Stimulated activated memory B cell treated with anti-CD40 and anti-IgM and Interleukin-4, amounts not matched to agents 10 μg/mL and 1 μg/mL and 100 μg/mL, for 72 hours (primary cell): Measurements from ENCODE around the gene SAA2.
"Not testable (repeated sequence)": the region's sequence is repeated elsewhere in the genome, so short reads cannot be mapped to it uniquely, and the experiment has no call there.

Source experiments
- ATAC-seq: fragments of 150-1000 bp; cut with Tn5 transposase; 2 replicates; pipeline ENCODE4 v1.10.0; 2021
- H3K27ac Mint-ChIP-seq: one replicate; pipeline ENCODE4 v1.8.0; 2022; ENCODE audit warnings: mild to moderate bottlenecking, mixed read lengths
- H3K27me3 Mint-ChIP-seq: one replicate; pipeline ENCODE4 v1.8.0; 2022; ENCODE audit warnings: mixed read lengths
- H3K36me3 Mint-ChIP-seq: one replicate; pipeline ENCODE4 v1.8.0; 2022; ENCODE audit warnings: mixed read lengths
- H3K4me1 Mint-ChIP-seq: one replicate; pipeline ENCODE4 v1.8.0; 2022; ENCODE audit warnings: mixed read lengths
- H3K4me3 Mint-ChIP-seq: one replicate; pipeline ENCODE4 v1.8.0; 2022; ENCODE audit warnings: mild to moderate bottlenecking, moderate library complexity, mixed read lengths
- H3K9me3 Mint-ChIP-seq: one replicate; pipeline ENCODE4 v1.8.0; 2022; ENCODE audit warnings: mixed read lengths

Gene SAA2

DNA sequence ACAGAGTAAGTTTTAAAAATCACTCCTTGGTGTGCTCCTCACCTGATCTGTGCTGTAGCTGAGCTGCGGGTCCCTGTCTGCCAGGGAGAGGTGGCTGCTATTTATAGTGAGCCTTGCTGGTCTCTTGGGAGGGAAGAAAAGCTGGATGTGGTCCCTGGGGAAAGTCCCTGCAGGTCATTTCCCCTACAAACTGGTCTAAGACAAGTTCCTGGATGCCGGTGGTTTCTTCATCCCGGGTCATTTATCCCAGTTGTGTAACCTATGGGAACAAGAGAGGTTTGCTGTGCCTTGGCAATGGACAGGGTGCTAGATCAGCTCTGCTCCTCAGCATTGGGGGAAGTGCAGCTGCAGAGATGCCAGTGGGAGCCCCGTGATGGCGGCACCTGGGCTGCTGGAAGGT, at the start of gene SAA2:
TSS of gene SAA2 (minus strand) at position 108 of the 400 bp plus-strand sequence. CDS start 657 bp downstream, outside the sequence.
- no peak for ATAC-seq
- peaks cover 5% of the 10 kb centered on the region for H3K36me3 Mint-ChIP-seq
- no peak within 1 kb of the TSS for H3K4me3 Mint-ChIP-seq
- H3K27me3 Mint-ChIP-seq: no peaks in the 10 kb centered on the region
- H3K27ac Mint-ChIP-seq: no peak within 1 kb of the TSS
- H3K4me1 Mint-ChIP-seq: peaks cover 19% of the 10 kb centered on the region
- peaks cover 3% of the 10 kb centered on the region for H3K9me3 Mint-ChIP-seq

DNA sequence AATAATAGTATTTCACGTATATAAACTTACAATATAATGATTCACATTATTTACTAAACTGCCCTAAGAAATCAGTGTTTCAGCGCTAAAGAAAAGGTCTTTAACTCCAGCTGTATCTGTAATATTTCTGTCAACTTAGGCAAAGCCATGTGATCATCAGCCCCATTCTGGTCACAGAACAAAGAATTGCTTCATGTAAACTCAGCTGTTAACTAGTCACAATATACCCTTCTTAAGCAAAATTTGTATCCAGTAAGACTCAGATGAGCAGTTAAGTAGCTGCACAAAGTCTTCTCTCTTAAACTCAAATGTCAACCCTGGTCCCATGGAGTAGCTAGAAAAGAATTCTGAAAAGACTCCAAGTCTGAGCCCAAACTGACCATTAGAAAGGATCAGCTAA, 46.8 kb upstream of the SAA2 start:
- Mint-ChIP-seq H3K4me3 (no peak overlapping the region), H3K27me3 (no peaks in the 10 kb centered on the region), H3K27ac (no peak overlapping the region), H3K9me3 (no peaks in the 10 kb centered on the region), H3K36me3 (peaks cover 82% of the 10 kb centered on the region), H3K4me1 (peaks cover 6% of the 10 kb centered on the region)
- no peak for ATAC-seq

DNA sequence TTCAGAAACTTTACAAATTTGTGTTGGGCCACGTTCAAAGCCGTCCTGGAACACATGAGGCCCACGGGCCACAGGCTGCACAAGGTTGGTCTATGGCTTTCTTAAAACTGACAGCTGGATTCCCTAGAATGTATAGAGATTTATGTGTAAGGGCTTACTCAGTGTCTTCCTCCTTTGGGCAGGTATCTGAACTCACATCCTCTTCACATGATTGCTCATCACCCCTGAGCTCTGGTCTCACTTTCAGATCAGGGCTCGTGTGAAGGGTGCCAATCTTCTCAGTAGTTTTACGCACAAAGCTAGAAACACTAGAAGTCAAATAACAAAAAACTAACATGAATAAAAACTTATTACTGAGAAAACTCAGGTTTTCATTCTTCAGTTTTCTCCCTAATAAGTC, 46.4 kb upstream of the SAA2 start:
- Mint-ChIP-seq H3K4me1 (peaks cover 5% of the 10 kb centered on the region), H3K36me3 (peaks cover 81% of the 10 kb centered on the region), H3K27me3 (no peaks in the 10 kb centered on the region), H3K27ac (no peak overlapping the region), H3K4me3 (no peak overlapping the region), H3K9me3 (no peaks in the 10 kb centered on the region)
- ATAC-seq: no peak

DNA sequence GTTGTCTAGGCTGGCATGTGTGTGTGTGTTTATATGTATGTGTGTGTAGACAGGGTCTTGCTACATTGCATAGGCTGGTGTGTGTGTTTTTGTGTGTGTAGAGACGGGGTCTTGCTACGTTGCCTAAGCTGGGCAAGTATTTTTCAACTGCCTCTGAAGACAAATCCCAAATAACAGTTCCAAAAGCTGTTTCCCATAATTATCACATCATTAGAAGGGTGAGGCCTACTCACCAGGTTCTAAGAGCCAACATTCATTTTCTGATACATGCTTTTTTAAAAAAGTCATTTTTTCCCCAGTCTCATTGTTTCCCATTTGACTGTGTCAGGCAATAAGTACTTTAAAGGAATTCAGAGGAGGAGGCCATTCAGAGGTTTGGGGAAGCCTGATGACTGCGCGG, 40.4 kb upstream of the SAA2 start:
- H3K27ac Mint-ChIP-seq: no peak overlapping the region
- H3K27me3 Mint-ChIP-seq: no peaks in the 10 kb centered on the region
- H3K4me1 Mint-ChIP-seq: no peaks in the 10 kb centered on the region
- H3K9me3 Mint-ChIP-seq: no peaks in the 10 kb centered on the region
- H3K4me3 Mint-ChIP-seq: no peak overlapping the region
- H3K36me3 Mint-ChIP-seq: peaks cover 76% of the 10 kb centered on the region
- ATAC-seq: no peak

DNA sequence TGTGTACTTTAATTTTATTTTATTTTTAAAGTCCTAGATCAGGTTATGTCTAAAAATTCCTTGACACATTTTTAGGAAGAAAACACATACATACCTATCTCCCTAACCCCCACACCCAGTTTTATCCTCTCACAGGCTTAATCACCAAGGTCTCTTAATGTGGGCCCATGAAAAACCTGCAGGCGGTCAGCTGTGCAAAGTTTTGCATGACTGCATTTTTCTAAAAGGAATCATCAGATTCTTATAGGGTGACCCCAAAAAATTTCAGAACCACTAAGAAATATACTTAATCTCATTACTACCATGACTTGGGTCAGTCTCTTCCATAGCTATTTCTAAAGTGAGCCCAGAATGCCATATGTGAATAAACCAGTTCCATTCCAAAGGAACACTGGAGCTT, 37.4 kb upstream of the SAA2 start:
- no peak for ATAC-seq
- Mint-ChIP-seq H3K27ac (no peak overlapping the region), H3K36me3 (peaks cover 71% of the 10 kb centered on the region)

DNA sequence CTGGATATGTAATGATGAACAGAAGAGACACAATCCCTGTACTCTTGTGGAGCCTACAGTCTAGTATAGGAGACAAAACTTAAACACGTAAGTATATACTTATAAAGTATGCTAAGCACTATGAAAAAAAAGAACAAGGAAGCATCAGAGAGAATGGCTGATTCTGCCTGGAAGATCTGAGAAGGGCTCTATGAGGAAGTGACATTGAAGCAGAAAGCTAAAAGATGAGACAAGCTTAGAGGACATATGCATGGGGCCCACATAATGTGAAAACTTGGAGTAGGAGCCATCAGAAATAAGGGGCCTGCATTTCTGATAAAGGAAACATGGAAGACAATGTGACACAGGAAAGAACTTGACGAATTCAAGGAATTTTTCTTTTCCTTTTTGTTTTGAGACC, 34.2 kb upstream of the SAA2 start:
- Mint-ChIP-seq H3K4me1 (peaks cover 33% of the 10 kb centered on the region), H3K9me3 (no peaks in the 10 kb centered on the region), H3K27me3 (no peaks in the 10 kb centered on the region), H3K27ac (peak overlapping the region; percentile 91), H3K4me3 (peak overlapping the region; percentile 4), H3K36me3 (peaks cover 74% of the 10 kb centered on the region)
- ATAC-seq: peak; percentile 66

More for the DNA sequence above, 37.4 kb upstream of the SAA2 start:
- H3K27me3 Mint-ChIP-seq: no peaks in the 10 kb centered on the region
- no peak overlapping the region for H3K4me3 Mint-ChIP-seq
- peaks cover 21% of the 10 kb centered on the region for H3K4me1 Mint-ChIP-seq
- H3K9me3 Mint-ChIP-seq: no peaks in the 10 kb centered on the region

DNA sequence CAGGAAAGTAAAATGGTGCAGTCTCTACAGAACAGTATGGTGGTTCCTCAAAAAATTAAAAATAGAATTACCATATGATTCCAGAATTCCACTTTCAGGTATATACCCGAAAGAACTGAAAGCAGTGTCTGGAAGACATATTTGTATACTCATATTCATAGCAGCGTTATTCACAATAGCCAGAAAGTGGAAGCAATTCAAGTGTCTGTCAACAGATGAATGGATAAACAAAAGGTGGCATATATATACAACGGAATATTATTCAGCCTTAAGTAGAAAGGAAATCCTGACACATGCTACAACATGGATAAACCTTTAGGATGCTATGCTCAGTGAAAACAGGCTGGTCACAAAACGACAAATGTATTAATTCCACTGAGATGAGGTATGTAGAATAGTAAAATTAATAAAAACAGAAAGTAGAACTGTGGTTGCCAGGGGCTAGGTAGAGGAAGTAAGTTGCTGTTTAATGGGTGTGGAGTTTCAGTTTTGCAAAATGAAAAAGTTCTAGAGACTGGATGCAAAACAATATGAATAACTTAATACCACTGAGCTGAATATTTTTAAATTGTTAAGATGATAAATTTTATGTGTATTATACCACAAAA, 32.1 kb upstream of the SAA2 start:
- H3K4me3 Mint-ChIP-seq: peak overlapping the region; percentile 72
- peak overlapping the region; percentile 91 for H3K27ac Mint-ChIP-seq
- ATAC-seq: peak; percentile 91
- no peaks in the 10 kb centered on the region for H3K9me3 Mint-ChIP-seq
- peaks cover 69% of the 10 kb centered on the region for H3K36me3 Mint-ChIP-seq
- peaks cover 33% of the 10 kb centered on the region for H3K4me1 Mint-ChIP-seq
- no peaks in the 10 kb centered on the region for H3K27me3 Mint-ChIP-seq

DNA sequence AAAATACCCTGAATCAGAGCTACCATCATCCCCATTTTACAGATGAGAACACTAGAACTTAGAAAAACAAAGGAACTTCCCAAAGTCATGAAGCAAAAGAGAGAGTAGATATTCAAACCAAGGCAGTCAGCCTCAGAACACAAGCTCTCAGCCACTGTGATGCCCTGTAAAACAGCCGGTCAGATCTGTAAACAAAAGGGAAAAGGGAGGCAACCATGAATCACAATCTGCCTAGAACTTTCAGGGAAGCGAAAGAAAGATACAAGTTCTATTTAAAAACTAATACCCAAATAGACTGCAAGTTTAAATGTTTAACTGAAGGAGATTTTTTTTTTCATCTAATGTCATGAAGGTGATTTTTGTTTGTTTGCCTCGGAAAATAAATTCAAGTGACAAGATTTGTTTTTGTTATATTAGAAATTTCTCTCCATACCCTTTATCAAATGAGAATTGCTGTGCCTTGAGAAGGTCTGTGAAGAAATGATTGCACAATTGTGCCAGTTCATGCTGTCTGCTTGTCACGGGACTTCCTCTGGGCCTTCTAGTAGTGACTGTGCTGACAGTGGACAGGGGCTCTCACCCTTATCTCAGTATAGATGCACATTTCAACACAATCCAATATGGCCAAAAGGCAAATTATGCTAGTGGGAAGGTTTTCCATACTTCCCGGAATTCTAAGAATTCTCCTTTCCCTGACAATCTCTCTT, 29.2 kb upstream of the SAA2 start:
- Mint-ChIP-seq H3K27me3 (no peaks in the 10 kb centered on the region), H3K36me3 (peaks cover 46% of the 10 kb centered on the region), H3K4me3 (no peak overlapping the region), H3K27ac (peak overlapping the region; percentile 30), H3K4me1 (peaks cover 27% of the 10 kb centered on the region), H3K9me3 (no peaks in the 10 kb centered on the region)
- no peak for ATAC-seq

DNA sequence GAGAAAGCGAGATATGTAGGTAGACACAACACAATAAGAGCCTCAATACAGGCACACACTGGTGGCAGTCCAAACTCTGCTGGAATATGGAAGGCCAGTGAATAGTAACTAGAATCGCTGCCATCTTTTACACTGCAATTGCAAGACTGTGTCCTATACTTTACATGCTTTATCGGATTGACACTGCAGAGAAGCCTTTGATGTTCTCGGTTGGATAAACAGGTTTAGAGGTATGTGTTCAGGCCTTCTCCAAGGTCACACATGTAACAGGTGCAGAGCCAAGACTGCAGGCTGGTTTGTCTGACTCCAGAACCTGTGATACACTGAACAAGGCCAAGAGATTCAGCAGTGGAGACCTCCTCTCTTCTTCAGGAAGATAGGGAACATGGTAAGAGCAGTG, 22.7 kb upstream of the SAA2 start:
- peaks cover 5% of the 10 kb centered on the region for H3K36me3 Mint-ChIP-seq
- no peaks in the 10 kb centered on the region for H3K27me3 Mint-ChIP-seq
- peak overlapping the region; percentile 23 for H3K27ac Mint-ChIP-seq
- ATAC-seq: no peak
- H3K9me3 Mint-ChIP-seq: no peaks in the 10 kb centered on the region
- no peak overlapping the region for H3K4me3 Mint-ChIP-seq
- peaks cover 10% of the 10 kb centered on the region for H3K4me1 Mint-ChIP-seq

DNA sequence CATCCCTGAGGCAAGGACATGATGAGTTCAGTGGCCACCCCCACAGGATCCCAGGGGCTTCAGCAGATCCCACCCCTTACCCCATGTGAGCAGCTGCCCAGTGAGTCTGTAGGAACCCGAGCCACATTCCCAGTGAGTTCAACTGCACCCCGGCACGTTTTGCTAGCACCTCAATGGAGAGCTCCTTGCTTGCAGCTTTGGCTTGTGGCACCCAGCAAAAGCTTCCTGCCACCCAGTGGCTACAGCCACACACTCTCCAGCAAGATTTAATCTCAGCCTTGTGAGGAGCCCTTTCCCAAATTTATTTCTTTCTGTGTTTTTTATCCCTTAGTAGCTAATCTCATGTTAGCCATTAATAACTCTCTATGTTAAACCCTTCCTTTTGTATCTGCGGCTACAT, 21.6 kb upstream of the SAA2 start:
- Mint-ChIP-seq H3K4me3 (no peak overlapping the region), H3K27me3 (no peaks in the 10 kb centered on the region), H3K4me1 (peaks cover 18% of the 10 kb centered on the region), H3K9me3 (no peaks in the 10 kb centered on the region), H3K27ac (no peak overlapping the region), H3K36me3 (peaks cover 5% of the 10 kb centered on the region)
- no peak for ATAC-seq

DNA sequence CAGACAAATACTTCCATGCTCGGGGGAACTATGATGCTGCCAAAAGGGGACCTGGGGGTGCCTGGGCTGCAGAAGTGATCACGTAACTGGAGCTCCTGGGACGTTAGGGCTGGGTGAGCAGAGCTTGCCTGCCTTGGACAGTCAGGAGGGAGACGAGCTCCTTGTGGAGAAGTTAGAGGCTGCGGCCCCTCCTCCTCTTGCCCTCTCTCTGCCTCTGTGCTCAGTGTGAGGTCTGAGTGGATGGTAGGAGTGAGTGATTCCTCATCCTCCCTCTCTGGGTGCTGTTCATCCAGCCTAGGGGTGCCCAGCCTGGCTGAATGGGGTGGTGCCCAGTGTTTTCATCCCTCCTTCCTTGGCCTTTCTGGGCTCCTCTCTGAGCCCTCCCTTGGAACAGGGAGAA, 20.8 kb upstream of the SAA2 start:
- H3K9me3 Mint-ChIP-seq, H3K36me3 Mint-ChIP-seq, H3K27me3 Mint-ChIP-seq, H3K4me3 Mint-ChIP-seq, ATAC-seq: not testable (repeated sequence)
- H3K27ac Mint-ChIP-seq: peak overlapping the region; percentile 91
- H3K4me1 Mint-ChIP-seq: peaks cover 26% of the 10 kb centered on the region

DNA sequence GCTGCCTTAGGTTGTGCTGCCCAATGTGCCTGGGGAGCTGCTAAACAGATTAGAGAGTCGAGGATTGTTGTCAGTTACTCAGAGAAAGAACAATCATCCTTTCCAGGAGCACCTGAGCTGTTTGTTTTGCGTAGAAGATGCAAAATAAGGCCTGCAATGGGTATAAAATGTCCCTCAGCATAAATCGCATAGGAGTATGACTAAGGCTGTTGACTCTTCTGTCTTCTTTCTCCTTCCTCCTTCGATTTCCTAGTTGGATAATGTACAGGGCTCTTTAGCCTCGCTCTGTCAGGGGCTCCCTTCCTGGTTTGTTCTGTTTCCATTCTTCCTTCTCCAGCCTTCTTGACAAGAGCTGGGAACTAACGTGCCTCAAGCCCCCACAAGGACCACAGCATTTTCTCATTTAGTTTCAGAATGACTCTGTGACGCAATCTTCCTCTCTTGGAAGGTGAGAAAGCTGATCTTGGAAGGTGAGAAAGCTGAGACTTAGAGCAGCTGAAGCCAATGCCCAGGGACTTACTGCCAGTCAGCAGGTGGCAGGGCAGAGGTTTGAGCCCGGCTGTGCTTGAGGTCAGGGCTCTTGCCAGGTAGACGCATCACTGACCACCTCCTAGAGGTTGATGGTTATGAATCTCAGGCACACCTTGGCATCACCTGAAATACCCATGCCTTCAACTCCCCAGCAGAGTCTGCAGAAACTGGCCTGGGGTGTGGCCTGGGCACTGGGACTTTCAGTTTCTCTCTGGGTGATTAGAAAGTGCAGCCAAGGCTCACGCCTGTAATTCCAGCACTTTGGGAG, 19.1 kb upstream of the SAA2 start:
- Mint-ChIP-seq H3K4me3 (peak overlapping the region; percentile 76), H3K27ac (peak overlapping the region; percentile 91), H3K4me1 (peaks cover 34% of the 10 kb centered on the region)
- H3K9me3 Mint-ChIP-seq, H3K36me3 Mint-ChIP-seq, H3K27me3 Mint-ChIP-seq: not testable (repeated sequence)
- ATAC-seq: peak; percentile 85

DNA sequence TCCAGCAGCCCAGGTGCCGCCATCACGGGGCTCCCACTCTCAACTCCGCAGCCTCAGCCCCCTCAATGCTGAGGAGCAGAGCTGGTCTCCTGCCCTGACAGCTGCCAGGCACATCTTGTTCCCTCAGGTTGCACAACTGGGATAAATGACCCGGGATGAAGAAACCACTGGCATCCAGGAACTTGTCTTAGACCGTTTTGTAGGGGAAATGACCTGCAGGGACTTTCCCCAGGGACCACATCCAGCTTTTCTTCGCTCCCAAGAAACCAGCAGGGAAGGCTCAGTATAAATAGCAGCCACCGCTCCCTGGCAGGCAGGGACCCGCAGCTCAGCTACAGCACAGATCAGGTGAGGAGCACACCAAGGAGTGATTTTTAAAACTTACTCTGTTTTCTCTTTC, 17.5 kb upstream of the SAA2 start, which contains the start of gene SAA1:
TSS of gene SAA1 (plus strand) at position 316 of the 400 bp plus-strand sequence. CDS start 624 bp downstream, outside the sequence.
- Mint-ChIP-seq H3K27ac (peak within 1 kb of the TSS; percentile 43), H3K4me3 (no peak within 1 kb of the TSS), H3K36me3 (no peaks in the 10 kb centered on the region), H3K4me1 (peaks cover 34% of the 10 kb centered on the region), H3K27me3 (no peaks in the 10 kb centered on the region), H3K9me3 (peaks cover 2% of the 10 kb centered on the region)
- ATAC-seq: no peak

DNA sequence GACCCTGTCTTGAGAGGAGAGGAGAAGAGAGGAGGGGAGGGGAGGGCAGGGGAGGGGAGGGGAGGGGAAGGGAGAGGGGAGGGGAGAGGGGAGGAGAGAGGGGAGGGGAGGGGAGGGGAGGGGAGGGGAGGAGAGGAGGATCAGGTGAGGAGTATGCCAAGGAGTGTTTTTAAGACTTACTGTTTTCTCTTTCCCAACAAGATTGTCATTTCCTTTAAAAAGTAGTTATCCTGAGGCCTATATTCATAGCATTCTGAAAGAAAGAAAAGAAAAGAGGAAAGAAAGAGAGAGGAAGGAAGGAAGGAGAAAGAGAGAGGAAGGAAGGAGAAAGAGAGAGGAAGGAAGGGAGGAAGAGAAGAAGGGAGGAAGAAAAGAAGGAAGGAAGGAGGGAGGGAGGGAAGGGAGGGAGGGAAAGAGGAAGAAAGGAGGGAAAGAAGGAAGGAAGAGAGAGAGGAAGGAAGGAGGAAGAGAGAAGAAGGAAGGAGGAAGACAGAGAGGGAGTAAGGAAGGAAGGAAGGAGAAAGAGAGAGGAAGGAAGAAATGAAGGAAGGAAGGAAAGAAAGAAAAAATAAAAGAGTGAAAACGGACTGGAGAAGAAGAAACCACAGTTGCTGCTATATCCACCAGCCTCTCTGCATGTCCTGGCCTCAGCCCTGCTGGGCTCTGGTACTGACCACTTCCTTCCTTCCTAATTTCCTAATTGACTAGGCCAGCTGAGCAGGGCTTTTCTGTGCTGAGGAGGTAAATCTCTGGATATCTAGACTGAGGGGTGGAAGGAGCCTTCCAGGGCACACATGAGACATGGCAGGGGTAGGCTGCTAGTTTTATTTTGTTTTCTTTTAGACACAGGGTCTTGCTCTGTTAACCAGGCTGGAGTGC, 16.4 kb upstream of the SAA2 start:
- no peak for ATAC-seq
- Mint-ChIP-seq H3K27ac (peak overlapping the region; percentile 43), H3K27me3 (no peaks in the 10 kb centered on the region), H3K9me3 (peaks cover 2% of the 10 kb centered on the region), H3K36me3 (no peaks in the 10 kb centered on the region), H3K4me1 (peaks cover 34% of the 10 kb centered on the region), H3K4me3 (no peak overlapping the region)

DNA sequence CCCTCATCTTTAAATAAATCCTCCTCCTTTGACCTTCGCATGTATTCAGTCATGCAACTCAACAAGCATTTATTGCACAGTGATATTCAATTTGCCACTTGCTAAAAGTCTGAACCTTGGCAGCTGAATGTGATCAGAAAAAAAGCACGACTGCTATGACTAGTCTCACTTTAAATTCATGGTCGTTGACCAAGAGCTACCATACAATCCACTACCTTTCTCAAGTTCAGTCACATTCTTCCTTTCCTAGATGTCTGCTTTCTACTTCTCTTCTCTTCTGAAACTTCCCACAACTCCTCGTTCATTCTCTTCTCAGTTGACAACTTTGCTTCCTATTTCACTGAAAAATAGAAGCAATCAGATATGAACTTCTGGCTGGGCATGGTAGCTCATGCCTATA, 15.6 kb upstream of the SAA2 start:
- H3K27me3 Mint-ChIP-seq: no peaks in the 10 kb centered on the region
- H3K4me3 Mint-ChIP-seq: no peak overlapping the region
- H3K4me1 Mint-ChIP-seq: peaks cover 34% of the 10 kb centered on the region
- no peaks in the 10 kb centered on the region for H3K36me3 Mint-ChIP-seq
- peak overlapping the region; percentile 43 for H3K27ac Mint-ChIP-seq
- no peak for ATAC-seq
- H3K9me3 Mint-ChIP-seq: peaks cover 2% of the 10 kb centered on the region
